NCI-H1436 treated with DMSO at 0.1 percent for 48 hours (cell line): Measurements from ENCODE around the gene CLEC16A.
"Not testable (repeated sequence)": the region's sequence is repeated elsewhere in the genome, so short reads cannot be mapped to it uniquely, and the experiment has no call there.

ENCODE experiments used
- DNase-seq: peaks from one replicate; lab custom pipeline; 2025; lab: John Stamatoyannopoulos, UW

CLEC16A gene

DNA sequence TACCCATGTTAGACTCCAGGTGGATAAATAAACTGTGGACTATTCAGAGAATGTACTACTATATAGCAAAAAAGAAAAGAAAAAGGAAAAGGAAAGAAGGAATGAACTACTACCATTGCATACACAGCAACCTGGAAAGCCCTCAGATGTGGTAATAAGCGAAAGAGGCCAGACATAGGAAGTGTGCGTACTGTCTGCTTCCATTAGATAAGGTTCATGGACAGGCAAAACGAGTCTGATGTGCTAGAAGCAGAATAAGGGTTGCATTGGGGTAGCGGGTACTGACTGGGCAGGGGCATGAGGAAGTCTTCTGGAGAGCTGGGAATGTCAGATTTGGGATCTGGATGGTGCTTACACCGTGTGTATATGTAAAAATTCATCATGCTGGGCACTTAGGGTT lies 21.8 kb downstream of the CLEC16A start:
- no peak for DNase-seq

GRCh38 chr16:10966559-10966958 lies 22.2 kb downstream of the CLEC16A start:
- DNase-seq: not testable (repeated sequence)

GRCh38 chr16:10967986-10968385 lies 23.6 kb downstream of the CLEC16A start:
- DNase-seq: no peak

DNA sequence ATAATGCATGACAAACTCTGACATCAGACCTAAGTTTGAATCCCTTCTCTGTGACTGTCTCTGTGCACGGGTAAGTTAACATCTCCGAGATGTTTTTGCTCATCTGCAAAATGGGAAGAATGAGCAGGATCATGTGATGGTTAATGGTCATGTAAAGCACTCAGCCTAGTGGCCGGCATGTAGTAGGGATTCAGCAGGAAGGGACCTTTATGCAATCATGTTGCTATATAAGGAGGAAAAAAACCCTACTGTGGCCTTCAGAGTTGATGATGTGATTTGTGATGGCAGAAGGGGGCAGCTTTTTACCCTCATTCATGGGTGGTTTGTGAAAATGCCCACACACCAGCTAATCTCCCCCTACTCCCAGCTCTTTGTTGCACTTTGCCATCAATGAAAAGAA lies 24.1 kb downstream of the CLEC16A start:
- no peak for DNase-seq

DNA sequence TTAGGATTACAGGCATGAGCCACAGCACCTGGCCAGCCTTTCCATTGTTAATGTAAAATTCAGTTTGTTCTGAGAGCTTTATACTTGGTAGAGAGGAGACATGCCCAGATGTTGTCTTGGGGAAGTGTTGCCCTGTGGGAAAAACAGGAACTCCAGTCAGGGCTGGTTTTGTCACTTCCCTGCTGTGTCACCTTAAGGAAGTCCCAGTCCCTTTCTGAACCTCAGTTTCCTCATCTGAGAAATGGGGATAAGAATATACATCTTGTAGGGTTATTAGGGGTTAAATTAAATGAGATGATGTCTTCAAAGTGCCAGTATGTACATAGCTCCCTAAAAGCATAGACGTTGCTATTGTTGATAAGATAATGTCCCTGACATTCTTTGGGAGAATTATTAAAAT lies 25.3 kb downstream of the CLEC16A start:
- no peak for DNase-seq

GRCh38 chr16:10970065-10970464 lies 25.7 kb downstream of the CLEC16A start:
- no peak for DNase-seq

DNA sequence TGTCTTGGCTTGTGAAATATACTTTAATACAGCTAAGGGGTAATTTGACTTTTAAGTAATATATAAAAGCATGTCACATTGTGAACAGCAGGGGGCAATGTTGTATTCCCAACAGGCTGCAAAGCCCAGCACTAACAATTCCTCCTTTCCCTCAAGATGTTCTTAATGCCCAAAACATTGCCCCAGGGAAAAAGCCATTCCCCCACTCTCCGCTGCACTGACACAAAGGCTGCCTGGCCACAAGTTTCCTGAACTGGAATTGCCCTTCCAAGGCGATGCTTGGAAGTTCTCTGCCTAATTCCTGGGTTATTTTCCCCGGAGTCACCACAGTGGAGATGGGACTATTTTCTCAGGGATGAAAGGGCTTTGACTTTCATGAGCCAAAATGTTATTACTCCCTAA lies 27.2 kb downstream of the CLEC16A start:
- no peak for DNase-seq

DNA sequence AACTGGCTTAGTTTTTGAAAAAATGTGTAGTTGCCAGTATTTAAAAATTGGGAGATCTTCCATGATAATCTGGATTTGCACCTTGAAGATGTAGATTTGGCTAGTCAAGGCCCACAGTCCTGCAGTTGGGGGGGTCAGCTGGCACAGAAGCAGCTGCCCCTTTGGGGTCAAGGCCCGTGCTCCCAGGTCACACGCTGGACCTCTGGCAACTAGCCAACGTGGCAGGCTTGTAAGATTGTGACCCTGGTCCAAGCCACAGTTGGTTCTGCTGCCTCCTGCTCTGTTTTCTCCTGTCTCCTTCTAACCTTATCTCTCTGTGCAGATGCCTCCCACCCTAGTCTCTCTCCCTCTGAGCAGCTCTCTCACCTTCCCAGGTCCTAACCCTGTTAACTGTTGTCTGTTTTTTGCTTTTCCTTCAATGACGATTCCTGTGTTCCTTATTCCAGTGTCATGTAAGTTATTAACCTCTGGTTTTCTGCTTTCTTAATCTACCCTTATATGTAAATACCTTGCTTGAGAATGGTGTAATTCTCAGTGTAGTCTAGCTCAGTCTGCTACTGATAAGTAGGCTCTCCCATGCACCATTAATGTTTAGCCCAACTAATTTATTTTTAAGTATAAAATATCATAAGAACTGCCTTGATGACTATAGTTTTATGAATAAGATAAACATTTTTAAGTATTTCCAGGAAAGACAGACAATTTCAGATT lies 27.9 kb downstream of the CLEC16A start:
- DNase-seq: no peak

DNA sequence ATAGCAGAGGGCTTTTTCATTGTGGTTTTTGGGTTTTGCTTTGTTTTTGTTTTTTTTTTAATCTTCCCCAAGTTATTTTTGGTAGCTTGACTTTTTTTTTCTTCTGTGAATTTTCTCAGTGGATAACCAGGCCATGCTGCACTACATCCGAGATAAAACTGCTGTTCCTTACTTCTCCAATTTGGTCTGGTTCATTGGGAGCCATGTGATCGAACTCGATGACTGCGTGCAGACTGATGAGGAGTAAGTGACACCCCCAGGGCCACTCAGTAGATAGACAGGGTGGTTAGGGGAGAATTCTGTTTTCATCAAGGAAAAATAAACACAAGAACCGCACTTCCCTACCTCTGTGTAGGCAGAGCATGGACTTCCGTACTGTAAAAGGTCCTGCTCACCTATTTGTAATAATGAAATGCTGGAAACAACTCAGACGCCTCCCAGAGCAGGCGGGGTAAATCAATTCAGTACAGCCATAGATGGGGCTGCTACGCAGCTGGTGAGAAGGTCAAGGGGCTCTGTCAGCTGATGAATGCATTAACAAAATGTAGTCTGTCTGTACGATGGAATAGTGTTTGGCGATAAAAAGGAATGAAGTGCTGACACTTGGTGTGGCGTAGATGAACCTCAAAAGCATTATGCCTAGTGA lies 28.6 kb downstream of the CLEC16A start:
- DNase-seq: no peak

DNA sequence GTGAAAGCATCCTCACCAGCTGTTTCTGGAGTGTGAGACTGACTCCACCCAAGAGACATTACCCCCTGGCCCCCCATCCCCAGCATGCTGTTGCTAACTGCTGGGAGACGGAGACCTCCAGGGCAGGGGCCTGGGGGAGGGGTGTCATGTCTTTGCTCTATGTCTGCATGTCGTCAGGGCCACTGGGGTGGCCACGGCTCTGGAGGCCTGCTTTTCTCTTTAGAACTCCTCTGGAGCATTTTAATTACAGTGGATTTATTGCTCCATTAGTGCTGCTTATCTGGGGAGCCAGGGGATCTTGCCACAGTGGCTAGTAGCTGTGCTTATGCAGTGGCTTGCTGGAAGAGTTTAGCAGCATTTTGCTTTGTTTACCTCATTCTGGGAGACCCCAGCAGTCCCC lies 32.3 kb downstream of the CLEC16A start:
- DNase-seq: no peak

GRCh38 chr16:10978124-10978523 lies 33.8 kb downstream of the CLEC16A start:
- no peak for DNase-seq

DNA sequence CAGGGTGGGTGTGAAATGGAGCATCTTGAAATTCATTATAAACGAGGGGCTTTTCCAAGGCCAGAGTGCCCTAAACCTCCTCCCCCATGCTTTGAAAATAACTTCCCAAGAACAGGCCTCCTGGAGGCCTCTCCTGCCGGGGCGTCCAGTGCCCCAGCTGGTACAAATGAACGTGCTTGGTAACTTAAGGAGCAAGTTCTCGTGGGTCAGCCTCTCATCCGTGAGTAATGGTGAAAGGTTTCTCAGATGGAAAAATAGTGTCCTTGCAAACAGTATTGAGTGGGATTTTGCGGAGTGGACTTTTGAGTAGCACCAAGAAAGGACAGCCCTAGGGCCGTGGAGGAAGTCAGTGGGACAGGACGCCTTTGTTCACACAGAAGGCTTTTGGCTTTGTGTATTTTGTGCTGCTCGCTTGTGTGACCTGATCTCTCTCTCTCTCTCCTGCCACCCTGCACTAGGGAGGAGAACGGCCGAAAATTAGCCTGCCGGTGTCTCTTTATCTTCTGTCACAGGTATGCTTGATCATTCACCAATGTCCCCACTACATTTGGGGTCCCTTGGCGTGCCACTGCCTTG lies 34.6 kb downstream of the CLEC16A start:
- no peak for DNase-seq

- DNase-seq: no peak
Measured at GRCh38 chr16:10979717-10980601, 35.6 kb downstream of the CLEC16A start.

DNA sequence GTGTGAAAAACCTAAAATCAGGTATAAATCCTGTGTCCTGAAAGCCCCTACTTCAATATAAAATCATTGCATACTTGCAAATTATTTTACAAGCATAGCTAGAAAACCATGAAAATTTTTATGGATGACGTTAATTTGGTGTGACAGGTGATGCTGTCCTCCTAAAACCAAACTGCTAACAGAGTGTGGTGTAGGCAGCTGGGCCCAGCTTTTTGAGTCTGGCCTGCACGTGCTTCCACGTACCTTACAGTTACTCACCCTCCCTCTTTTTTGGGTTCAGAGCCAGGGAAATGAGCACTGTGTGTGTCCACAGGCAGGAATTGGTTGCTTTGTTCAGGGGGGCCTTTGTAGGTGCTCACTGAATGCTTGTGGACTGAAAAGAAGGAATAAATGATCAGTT lies 36.4 kb downstream of the CLEC16A start:
- no peak for DNase-seq

DNA sequence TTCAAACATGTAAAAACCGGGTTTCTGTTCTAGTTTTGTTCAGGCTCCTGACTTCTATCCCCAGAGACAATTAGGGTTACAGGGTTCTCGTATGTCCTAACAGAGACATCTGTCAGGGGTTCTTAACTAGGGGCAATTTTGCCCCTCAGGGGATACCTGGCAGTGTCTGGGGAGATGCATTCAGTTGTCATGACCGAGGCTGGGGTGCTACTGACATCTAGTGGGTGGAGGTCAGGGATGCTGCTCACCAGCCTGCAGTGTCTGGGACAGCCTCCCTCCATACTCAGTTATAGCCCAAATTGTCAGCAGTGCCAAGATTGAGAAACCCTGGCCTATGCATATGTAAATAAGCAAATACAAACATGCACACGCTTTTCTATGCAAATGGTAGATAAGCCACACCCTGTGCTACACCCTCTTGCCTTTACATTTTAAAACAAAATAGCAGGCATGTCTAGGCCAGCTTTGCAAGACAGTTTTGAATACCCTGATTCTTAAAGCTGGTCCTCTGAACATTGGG lies 37.4 kb downstream of the CLEC16A start:
- peak; percentile 52 for DNase-seq

GRCh38 chr16:10982465-10983150 lies 38.2 kb downstream of the CLEC16A start:
- DNase-seq: no peak

GRCh38 chr16:10983159-10983558 lies 38.8 kb downstream of the CLEC16A start:
- DNase-seq: no peak

DNA sequence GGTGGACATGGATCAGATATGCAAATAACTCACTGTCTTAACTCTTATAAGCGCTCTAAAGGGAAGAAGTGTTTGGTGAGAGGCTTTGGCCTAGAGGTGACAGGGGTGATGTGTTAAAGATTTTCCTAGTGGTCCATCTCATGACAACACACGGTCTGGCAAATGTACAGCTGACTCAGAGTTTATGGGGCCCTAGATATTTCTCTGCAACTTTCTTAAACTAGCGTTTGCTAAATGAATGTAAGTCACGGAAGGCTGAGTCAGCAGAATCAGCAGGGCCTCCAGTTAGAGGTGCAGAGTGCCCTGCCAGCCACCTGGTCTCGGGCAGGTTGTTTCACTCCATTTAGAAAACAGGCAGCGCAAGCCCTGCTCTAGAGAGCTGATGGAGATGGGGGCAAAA lies 40.1 kb downstream of the CLEC16A start:
- no peak for DNase-seq

DNA sequence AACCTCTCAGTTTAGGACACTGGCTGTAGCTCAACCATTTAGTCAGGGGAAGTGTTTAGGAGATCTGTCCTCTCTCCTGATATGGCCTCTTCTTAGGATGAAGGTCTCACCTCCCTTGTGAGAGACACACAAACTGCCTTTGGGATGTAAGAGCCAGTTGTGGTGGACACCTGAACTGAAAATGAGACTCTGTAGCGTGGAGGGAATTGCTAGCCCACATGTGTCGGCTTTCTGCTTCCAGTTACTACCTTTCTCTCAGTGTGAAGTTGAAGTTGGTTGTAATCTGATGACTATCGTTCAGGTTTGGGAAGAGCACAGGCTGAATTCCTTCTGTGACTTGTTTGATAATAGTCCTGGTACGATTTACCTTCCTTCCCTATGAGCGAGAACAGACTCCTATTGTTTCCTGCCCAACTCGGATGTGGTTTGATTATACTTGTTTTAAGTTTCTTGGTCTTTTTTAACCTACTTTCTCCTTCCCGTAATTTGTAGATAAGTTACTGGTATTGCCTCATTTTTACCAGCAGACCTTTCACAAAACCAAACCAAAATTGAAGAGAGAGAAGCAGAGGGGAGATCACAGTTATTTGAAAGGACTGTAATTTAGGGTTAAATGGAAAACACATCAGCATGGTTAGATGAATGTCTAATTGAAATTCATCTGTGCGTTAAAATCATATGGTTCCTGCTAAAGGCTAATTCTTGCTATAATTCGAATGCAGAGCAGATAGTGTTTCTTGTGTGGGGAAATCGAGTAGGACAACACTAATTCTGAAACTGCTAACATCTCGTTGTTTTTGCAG lies 43.2 kb downstream of the CLEC16A start:
- no peak for DNase-seq

DNA sequence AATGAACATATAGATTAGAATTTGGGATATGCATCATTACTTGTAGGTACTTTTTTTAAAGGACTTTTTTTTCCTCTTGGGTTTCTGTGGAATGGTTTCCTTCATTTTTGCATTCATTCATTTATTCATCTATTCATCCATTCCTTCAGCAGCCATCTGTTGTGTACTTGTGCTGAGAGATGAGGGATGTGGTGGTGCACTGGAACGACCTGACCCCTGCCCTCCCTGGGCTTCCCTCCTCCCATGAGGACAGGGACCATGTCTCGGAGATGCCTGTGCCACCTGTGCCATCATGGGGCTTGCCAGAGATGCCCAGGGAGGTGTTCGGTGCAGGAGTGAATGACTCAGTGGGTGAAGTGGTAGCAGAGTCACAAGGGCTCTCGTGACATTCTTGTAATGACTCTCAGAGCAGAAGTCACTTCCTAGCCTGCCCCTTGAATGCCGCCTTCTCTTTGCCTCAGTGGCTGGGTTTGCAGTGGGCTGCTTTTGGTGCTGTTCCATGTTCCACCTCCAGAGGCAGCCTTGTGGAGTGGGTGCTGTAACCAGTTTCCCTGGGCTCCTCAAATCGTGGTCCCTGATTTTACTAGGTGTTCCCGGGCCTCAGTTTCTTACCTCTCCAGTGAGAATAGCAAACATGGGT lies 43.9 kb downstream of the CLEC16A start:
- DNase-seq: no peak
